Measurements from ENCODE around the gene C12orf54.

GRCh38 chr12:48512855-48513254 is 30.6 kb downstream of the C12orf54 start:
- TF ChIP-seq, protein P1, sequence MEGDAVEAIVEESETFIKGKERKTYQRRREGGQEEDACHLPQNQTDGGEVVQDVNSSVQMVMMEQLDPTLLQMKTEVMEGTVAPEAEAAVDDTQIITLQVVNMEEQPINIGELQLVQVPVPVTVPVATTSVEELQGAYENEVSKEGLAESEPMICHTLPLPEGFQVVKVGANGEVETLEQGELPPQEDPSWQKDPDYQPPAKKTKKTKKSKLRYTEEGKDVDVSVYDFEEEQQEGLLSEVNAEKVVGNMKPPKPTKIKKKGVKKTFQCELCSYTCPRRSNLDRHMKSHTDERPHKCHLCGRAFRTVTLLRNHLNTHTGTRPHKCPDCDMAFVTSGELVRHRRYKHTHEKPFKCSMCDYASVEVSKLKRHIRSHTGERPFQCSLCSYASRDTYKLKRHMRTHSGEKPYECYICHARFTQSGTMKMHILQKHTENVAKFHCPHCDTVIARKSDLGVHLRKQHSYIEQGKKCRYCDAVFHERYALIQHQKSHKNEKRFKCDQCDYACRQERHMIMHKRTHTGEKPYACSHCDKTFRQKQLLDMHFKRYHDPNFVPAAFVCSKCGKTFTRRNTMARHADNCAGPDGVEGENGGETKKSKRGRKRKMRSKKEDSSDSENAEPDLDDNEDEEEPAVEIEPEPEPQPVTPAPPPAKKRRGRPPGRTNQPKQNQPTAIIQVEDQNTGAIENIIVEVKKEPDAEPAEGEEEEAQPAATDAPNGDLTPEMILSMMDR (IDR thresholded peaks at IDR 0.05): no peak
- no peak for TF ChIP-seq POLR2A (IDR thresholded peaks at IDR 0.05)

All from right lobe of liver (tissue), 4 donors.